Fibroblast of lung (primary cell): ENCODE data around the gene C1QBP. TPM values are rescaled to one million over a fixed set of nuclear protein-coding genes. Genes with fewer than 3 reads are reported as not detected.

ENCODE experiments used
- DNase-seq, 2 donors: peaks; one replicate each; pipeline versions ENCODE4 v3.0.0 to v3.0.0-alpha.2; 2010; ENCODE audit warnings: low read depth in 2 of 2
- H2AFZ ChIP-seq: 2 replicates; pipeline ENCODE4 v1.5.1; 2012; ENCODE audit warnings: low read length, control low read depth, inconsistent platforms
- H3K27ac ChIP-seq: 2 replicates; pipeline ENCODE4 v1.5.1; 2011; ENCODE audit warnings: low read length, control low read depth; ENCODE audit not compliant: insufficient read depth
- H3K27me3 ChIP-seq: 2 replicates; pipeline ENCODE4 v1.5.1; 2011; ENCODE audit warnings: mild to moderate bottlenecking, low read length; ENCODE audit not compliant: control insufficient read depth, insufficient read depth
- H3K36me3 ChIP-seq: 2 replicates; pipeline ENCODE4 v1.5.1; 2011; ENCODE audit warnings: low read length; ENCODE audit not compliant: control insufficient read depth, insufficient read depth
- H3K4me1 ChIP-seq: 2 replicates; pipeline ENCODE4 v1.5.1; 2011; ENCODE audit warnings: low read length; ENCODE audit not compliant: control insufficient read depth, insufficient read depth; ENCODE audit errors: extremely low read depth
- H3K4me2 ChIP-seq: 2 replicates; pipeline ENCODE4 v1.5.1; 2011; ENCODE audit warnings: low read length, control low read depth; ENCODE audit not compliant: insufficient read depth; ENCODE audit errors: extremely low read depth
- H3K4me3 ChIP-seq, 4 experiments: fragments of 200-600 bp in 1 of 4; sonication (generic) in 1 of 4; replicated peaks in 1 of 4; 2 replicates each; pipeline ENCODE4 v1.5.1; 2011 to 2016; ENCODE audit warnings: low read length in 4 of 4, low read depth in 3 of 4, mild to moderate bottlenecking in 3 of 4, control low read depth in 2 of 4, inconsistent platforms in 1 of 4, mixed read lengths in 1 of 4; ENCODE audit not compliant: insufficient read depth in 1 of 4; ENCODE audit errors: control extremely low read depth in 1 of 4
- H3K79me2 ChIP-seq: 2 replicates; pipeline ENCODE4 v1.5.1; 2012; ENCODE audit warnings: mild to moderate bottlenecking, low read length, inconsistent platforms; ENCODE audit not compliant: control insufficient read depth, insufficient read depth
- H3K9ac ChIP-seq: 2 replicates; pipeline ENCODE4 v1.5.1; 2011; ENCODE audit warnings: mild to moderate bottlenecking, low read length, control low read depth; ENCODE audit not compliant: insufficient read depth
- H3K9me3 ChIP-seq: 2 replicates; pipeline ENCODE4 v1.5.1; 2012; ENCODE audit warnings: low read depth, low read length; ENCODE audit not compliant: control insufficient read depth, insufficient read depth
- H4K20me1 ChIP-seq: 2 replicates; pipeline ENCODE4 v1.5.1; 2011; ENCODE audit warnings: low read length; ENCODE audit not compliant: control insufficient read depth, insufficient read depth; ENCODE audit errors: extremely low read depth
- CTCF ChIP-seq, 2 donors: IDR thresholded peaks in 1 of 2; conservative IDR thresholded peaks in 1 of 2; 1 replicate in 1 of 2; 2 replicates in 1 of 2; pipeline ENCODE4 v1.5.1; 2011 to 2012; ENCODE audit warnings: low read length in 2 of 2, control low read depth in 1 of 2, inconsistent platforms in 1 of 2, low read depth in 1 of 2, mild to moderate bottlenecking in 1 of 2
- EZH2 ChIP-seq: IDR thresholded peaks from 2 replicates; pipeline ENCODE4 v1.5.1; 2012; ENCODE audit warnings: low read length, control low read depth, mild to moderate bottlenecking; ENCODE audit errors: missing control alignments
- polyA minus RNA-seq: library from RNA; depleted of rRNA, polyadenylated mRNA; stranded (reverse); fragments of >200 nt; gene quantifications from 2 replicates; pipeline ENCODE4 v1.2.3, GENCODE V29; 2011; ENCODE audit warnings: low replicate concordance
- polyA plus RNA-seq, 2 donors: library from polyadenylated mRNA; depleted of rRNA in 1 of 2; stranded (reverse) in 1 of 2; unstranded in 1 of 2; fragments of >200 nt; gene quantifications; 2 replicates each; pipeline ENCODE4 v1.2.1, GENCODE V29; 2011 to 2012; ENCODE audit warnings: missing spikeins in 1 of 2
- total RNA-seq: library from RNA; depleted of rRNA; stranded (reverse); fragments of >200 nt; gene quantifications from 2 replicates; pipeline ENCODE4 v1.2.1, GENCODE V29; 2014

C1QBP gene
- total RNA-seq: 136 and 144 TPM in 2 replicates
- 187 and 365 TPM in 2 replicates for polyA plus RNA-seq
- 120 and 239 TPM in 2 replicates for polyA plus RNA-seq (2012)
- polyA minus RNA-seq: 21.1 and 25.4 TPM in 2 replicates

- Histone ChIP-seq H2AFZ (peak within 1 kb of the TSS; percentile 87), H4K20me1 (no peaks in the 10 kb centered on the region), H3K9ac (peak within 1 kb of the TSS; percentile 79), H3K4me3 (peak within 1 kb of the TSS; percentile 47 to 86 (median 78)), H3K27me3 (no peaks in the 10 kb centered on the region), H3K4me2 (peak within 1 kb of the TSS; percentile 92), H3K36me3 (peaks cover 8% of the 10 kb centered on the region), H3K79me2 (peaks cover 37% of the 10 kb centered on the region), H3K27ac (peak within 1 kb of the TSS; percentile 65), H3K4me1 (peaks cover 7% of the 10 kb centered on the region), H3K9me3 (no peaks in the 10 kb centered on the region)
- DNase-seq: peak; percentile 86 to 91
- TF ChIP-seq CTCF (conservative IDR thresholded peaks at IDR 0.05 in 1 of 2, IDR thresholded peaks at IDR 0.05 in 1 of 2; ENCODE audit: low read depth in 1 of 2, low read length in 2 of 2) (peak; percentile 82 to 94), EZH2 (no peak)
Observed at GRCh38 chr17:5438716-5439445, at the start of gene C1QBP. Gene C1QBP, minus strand, starts transcription at chr17:5439155. Its CDS starts 82 bp downstream, at chr17:5439073.

- no peak for TF ChIP-seq CTCF (conservative IDR thresholded peaks at IDR 0.05 in 1 of 2, IDR thresholded peaks at IDR 0.05 in 1 of 2; ENCODE audit: low read depth in 1 of 2, low read length in 2 of 2)
- no peak for TF ChIP-seq EZH2
- Histone ChIP-seq H3K4me1 (peaks cover 10% of the 10 kb centered on the region), H2AFZ (no peak overlapping the region), H3K79me2 (peaks cover 35% of the 10 kb centered on the region), H3K36me3 (peaks cover 3% of the 10 kb centered on the region), H3K4me3 (no peak overlapping the region), H3K9ac (no peak overlapping the region), H3K27ac (no peak overlapping the region), H3K4me2 (no peak overlapping the region), H4K20me1 (no peaks in the 10 kb centered on the region), H3K27me3 (no peaks in the 10 kb centered on the region), H3K9me3 (no peaks in the 10 kb centered on the region)
- no peak for DNase-seq
Observed at GRCh38 chr17:5488752-5489151, 49.8 kb upstream of the C1QBP start.

GRCh38 chr17:5486206-5487124 lies 47.5 kb upstream of the C1QBP start, which contains the start of gene MIS12:
Gene MIS12, plus strand, starts transcription at chr17:5486566. Its CDS starts 2,297 bp downstream, at chr17:5488863.
- peak within 1 kb of the TSS; percentile 99 for H3K27ac ChIP-seq
- TF ChIP-seq CTCF (conservative IDR thresholded peaks at IDR 0.05 in 1 of 2, IDR thresholded peaks at IDR 0.05 in 1 of 2; ENCODE audit: low read depth in 1 of 2, low read length in 2 of 2) (no peak), EZH2 (no peak)
- no peaks in the 10 kb centered on the region for H4K20me1 ChIP-seq
- H3K4me3 ChIP-seq: peak within 1 kb of the TSS; percentile 81 to 99 (median 97)
- H3K36me3 ChIP-seq: peaks cover 9% of the 10 kb centered on the region
- H3K79me2 ChIP-seq: peaks cover 50% of the 10 kb centered on the region
- H3K9ac ChIP-seq: peak within 1 kb of the TSS; percentile 94
- no peaks in the 10 kb centered on the region for H3K9me3 ChIP-seq
- peak; percentile 99 to 100 for DNase-seq
- H2AFZ ChIP-seq: peak within 1 kb of the TSS; percentile 93
- peak within 1 kb of the TSS; percentile 97 for H3K4me2 ChIP-seq
- H3K4me1 ChIP-seq: peaks cover 10% of the 10 kb centered on the region
- no peaks in the 10 kb centered on the region for H3K27me3 ChIP-seq
